ENCODE measurements around the gene PRKN.

The PRKN gene

DNA sequence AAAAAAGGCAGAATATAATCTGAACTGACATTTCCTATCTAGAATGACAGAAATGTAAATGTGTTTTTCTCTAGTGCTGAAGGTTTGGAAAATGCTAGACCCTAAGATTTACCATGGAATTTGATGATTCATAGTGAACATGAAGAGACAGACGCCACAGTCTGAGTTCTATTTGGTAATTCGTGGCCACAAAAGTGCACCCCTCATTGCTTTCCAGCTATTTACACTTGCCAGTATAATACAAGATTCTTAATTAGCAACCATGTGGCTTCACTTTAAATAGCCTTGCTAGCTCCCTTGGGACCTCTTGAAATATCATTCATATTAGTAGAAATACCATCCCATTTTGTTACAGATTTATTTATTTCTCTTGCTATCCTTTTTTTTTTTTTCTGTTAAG, 636.8 kb downstream of the PRKN start:
- TF ChIP-seq CTCF (IDR thresholded peaks at IDR 0.05; ENCODE audit: low read length, missing control alignments) = no peak
- no peak for DNase-seq (ENCODE audit: low read depth)
- no peak overlapping the region for H3K4me3 ChIP-seq (replicated peaks; ENCODE audit: low read depth, low read length)

GRCh38 chr6:162088091-162088490, 639.5 kb downstream of the PRKN start:
- no peak overlapping the region for H3K4me3 ChIP-seq (replicated peaks; ENCODE audit: low read depth, low read length)
- DNase-seq (ENCODE audit: low read depth) = no peak
- no peak for TF ChIP-seq CTCF (IDR thresholded peaks at IDR 0.05; ENCODE audit: low read length, missing control alignments)

- no peak for DNase-seq (ENCODE audit: low read depth)
- H3K4me3 ChIP-seq (replicated peaks; ENCODE audit: low read depth, low read length) = no peak overlapping the region
- TF ChIP-seq CTCF (IDR thresholded peaks at IDR 0.05; ENCODE audit: low read length, missing control alignments) = no peak
Observed at GRCh38 chr6:162085561-162085960, 642.0 kb downstream of the PRKN start.

GRCh38 chr6:162082520-162082919, 645.0 kb downstream of the PRKN start:
- DNase-seq (ENCODE audit: low read depth) = no peak
- no peak for TF ChIP-seq CTCF (IDR thresholded peaks at IDR 0.05; ENCODE audit: low read length, missing control alignments)
- no peak overlapping the region for H3K4me3 ChIP-seq (replicated peaks; ENCODE audit: low read depth, low read length)

GRCh38 chr6:162078667-162079066, 648.9 kb downstream of the PRKN start:
- DNase-seq (ENCODE audit: low read depth) = no peak
- TF ChIP-seq CTCF (IDR thresholded peaks at IDR 0.05; ENCODE audit: low read length, missing control alignments) = no peak
- no peak overlapping the region for H3K4me3 ChIP-seq (replicated peaks; ENCODE audit: low read depth, low read length)

DNA sequence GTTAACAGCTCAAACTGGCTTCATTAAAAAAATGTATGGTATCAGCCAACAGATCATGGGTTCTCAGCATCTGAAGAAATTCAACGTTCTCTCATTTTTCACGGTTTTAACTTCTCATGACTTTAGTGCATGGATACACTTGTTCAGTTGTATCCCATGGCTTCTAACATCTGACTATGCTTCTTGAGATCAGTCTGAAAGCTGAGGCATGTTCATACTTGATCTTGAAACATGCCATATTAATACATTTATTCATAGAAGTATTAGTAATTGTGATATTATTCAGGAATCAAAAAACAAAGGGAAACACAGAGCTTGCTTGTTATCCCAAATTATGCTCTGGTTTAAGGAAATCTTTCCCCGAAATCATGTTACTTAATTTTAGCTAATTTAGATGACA, 649.4 kb downstream of the PRKN start:
- no peak overlapping the region for H3K4me3 ChIP-seq (replicated peaks; ENCODE audit: low read depth, low read length)
- DNase-seq (ENCODE audit: low read depth) = no peak
- TF ChIP-seq CTCF (IDR thresholded peaks at IDR 0.05; ENCODE audit: low read length, missing control alignments) = no peak

DNA sequence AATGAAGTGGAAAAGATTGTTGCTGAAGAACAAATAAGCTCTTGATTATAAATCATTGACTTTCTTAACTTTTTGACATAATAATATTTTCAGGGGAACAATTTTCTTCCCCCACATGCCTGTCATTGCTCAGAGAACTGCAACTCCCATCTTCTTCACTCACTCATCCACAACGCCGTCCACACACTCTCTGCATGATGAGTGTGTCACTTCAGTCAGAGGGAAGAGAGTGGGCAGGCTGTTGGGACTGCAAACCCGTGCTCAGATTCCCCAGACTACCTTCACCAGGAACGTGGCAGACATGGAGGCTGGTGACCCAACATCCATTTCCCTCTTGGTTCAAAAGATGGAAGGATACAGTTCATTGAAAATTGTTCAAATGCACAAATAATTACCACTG, 650.8 kb downstream of the PRKN start:
- DNase-seq (ENCODE audit: low read depth) = no peak
- TF ChIP-seq CTCF (IDR thresholded peaks at IDR 0.05; ENCODE audit: low read length, missing control alignments) = no peak

More for the DNA sequence above, 650.8 kb downstream of the PRKN start:
- no peak overlapping the region for H3K4me3 ChIP-seq (replicated peaks; ENCODE audit: low read depth, low read length)
